Neural progenitor cell (in vitro differentiated cells): ENCODE data around the gene PLTP. TPM values are rescaled to one million over a fixed set of nuclear protein-coding genes. Genes with fewer than 3 reads are reported as not detected.

Experiments
- DNase-seq: peaks from one replicate; pipeline ENCODE4 v3.0.0-alpha.2; 2016; ENCODE audit warnings: low spot score
- H2AFZ ChIP-seq: fragments of 200-600 bp; sonication (generic); replicated peaks from 2 replicates; pipeline ENCODE4 v1.6.1; 2016; ENCODE audit warnings: antibody characterized with exemption
- H3F3A ChIP-seq: fragments of 200-600 bp; sonication (generic); 2 replicates; pipeline ENCODE4 v1.6.1; 2016; ENCODE audit warnings: antibody characterized with exemption, low read depth
- H3K27ac ChIP-seq: fragments of 200-600 bp; sonication (generic); 2 replicates; pipeline ENCODE4 v1.5.1; 2016; ENCODE audit warnings: mild to moderate bottlenecking
- H3K27me3 ChIP-seq: fragments of 200-600 bp; sonication (generic); 2 replicates; pipeline ENCODE4 v1.6.1; 2016; ENCODE audit warnings: mild to moderate bottlenecking, moderate library complexity
- H3K36me3 ChIP-seq: fragments of 200-600 bp; sonication (generic); 2 replicates; pipeline ENCODE4 v1.5.1; 2016
- H3K4me1 ChIP-seq: fragments of 200-600 bp; sonication (generic); 2 replicates; pipeline ENCODE4 v1.6.1; 2016; ENCODE audit warnings: mixed run types
- H3K4me2 ChIP-seq: fragments of 200-600 bp; sonication (generic); 2 replicates; pipeline ENCODE4 v1.6.1; 2016
- H3K4me3 ChIP-seq: fragments of 200-600 bp; sonication (generic); 2 replicates; pipeline ENCODE4 v1.5.1; 2016
- H3K79me2 ChIP-seq: fragments of 200-600 bp; sonication (generic); 2 replicates; pipeline ENCODE4 v1.6.1; 2016; ENCODE audit warnings: low read depth
- H3K9ac ChIP-seq: fragments of 200-600 bp; sonication (generic); 2 replicates; pipeline ENCODE4 v1.6.1; 2016
- H3K9me3 ChIP-seq: fragments of 200-600 bp; sonication (generic); 2 replicates; pipeline ENCODE4 v1.5.1; 2016; ENCODE audit warnings: low read depth
- H4K20me1 ChIP-seq: fragments of 200-600 bp; sonication (generic); 2 replicates; pipeline ENCODE4 v1.6.1; 2016; ENCODE audit warnings: low read depth
- H3K27ac Mint-ChIP-seq: 3 replicates; pipeline ENCODE4 v1.8.0; 2021; ENCODE audit warnings: mixed read lengths
- H3K27me3 Mint-ChIP-seq: 2 replicates; pipeline ENCODE4 v1.8.0; 2022; ENCODE audit warnings: low read depth, mild to moderate bottlenecking, inconsistent platforms, moderate library complexity, mixed read lengths; ENCODE audit not compliant: insufficient read depth
- H3K36me3 Mint-ChIP-seq: 3 replicates; pipeline ENCODE4 v1.8.0; 2021; ENCODE audit warnings: mixed read lengths
- H3K4me1 Mint-ChIP-seq: 3 replicates; pipeline ENCODE4 v1.8.0; 2021; ENCODE audit warnings: mixed read lengths
- H3K4me3 Mint-ChIP-seq: 3 replicates; pipeline ENCODE4 v1.8.0; 2021; ENCODE audit warnings: mild to moderate bottlenecking, moderate library complexity, mixed read lengths
- H3K9me3 Mint-ChIP-seq: 3 replicates; pipeline ENCODE4 v1.8.0; 2020; ENCODE audit warnings: mixed read lengths
- CTCF ChIP-seq: fragments of 200-600 bp; sonication (generic); IDR thresholded peaks from 2 replicates; pipeline ENCODE4 v1.5.1; 2017; ENCODE audit warnings: antibody characterized with exemption, mild to moderate bottlenecking
- EZH2 ChIP-seq: fragments of 200-600 bp; sonication (generic); IDR thresholded peaks from 2 replicates; pipeline ENCODE4 v1.6.1; 2017; ENCODE audit warnings: antibody characterized with exemption, mild to moderate bottlenecking, moderate library complexity
- EZH2phosphoT487 ChIP-seq: fragments of 200-600 bp; sonication (generic); IDR thresholded peaks from 2 replicates; pipeline ENCODE4 v1.6.1; 2017; ENCODE audit warnings: antibody characterized with exemption
- total RNA-seq: library from RNA; depleted of rRNA; stranded (reverse); fragments of >200 nt; gene quantifications from 2 replicates; pipeline ENCODE4 v1.2.3, GENCODE V29; 2015; ENCODE audit warnings: low replicate concordance

PLTP gene
- total RNA-seq, 1 donor from 2014 or later, result 22.3 TPM

- no peaks in the 10 kb centered on the region for H4K20me1 ChIP-seq
- no peak overlapping the region for H2AFZ ChIP-seq
- H3F3A ChIP-seq, result no peaks in the 10 kb centered on the region
- H3K27me3 ChIP-seq, result no peaks in the 10 kb centered on the region
- TF ChIP-seq EZH2phosphoT487 (no peak), EZH2 (no peak), CTCF (no peak)
- peaks cover 3% of the 10 kb centered on the region for H3K27me3 Mint-ChIP-seq
- no peak overlapping the region for H3K27ac ChIP-seq
- H3K4me3 Mint-ChIP-seq, result no peak overlapping the region
- H3K9me3 Mint-ChIP-seq, result no peaks in the 10 kb centered on the region
- peak overlapping the region; percentile 42 for H3K27ac Mint-ChIP-seq
- no peak overlapping the region for H3K9ac ChIP-seq
- H3K79me2 ChIP-seq, result no peaks in the 10 kb centered on the region
- no peak overlapping the region for H3K4me2 ChIP-seq
- no peak for DNase-seq
- no peaks in the 10 kb centered on the region for H3K36me3 Mint-ChIP-seq
- no peaks in the 10 kb centered on the region for H3K36me3 ChIP-seq
- H3K4me3 ChIP-seq, result no peak overlapping the region
- peaks cover 28% of the 10 kb centered on the region for H3K4me1 Mint-ChIP-seq
- H3K4me1 ChIP-seq, result peaks cover 3% of the 10 kb centered on the region
- H3K9me3 ChIP-seq, result no peaks in the 10 kb centered on the region
Observed at GRCh38 chr20:45919542-45920399, 7.8 kb upstream of the PLTP start.

GRCh38 chr20:45918779-45919537, 7.0 kb upstream of the PLTP start:
- Histone ChIP-seq H3K4me2 (no peak overlapping the region), H4K20me1 (no peaks in the 10 kb centered on the region), H3K79me2 (no peaks in the 10 kb centered on the region), H3K27me3 (no peaks in the 10 kb centered on the region), H2AFZ (no peak overlapping the region), H3K9me3 (no peaks in the 10 kb centered on the region), H3F3A (no peaks in the 10 kb centered on the region), H3K9ac (no peak overlapping the region), H3K4me1 (peaks cover 3% of the 10 kb centered on the region), H3K36me3 (no peaks in the 10 kb centered on the region), H3K27ac (no peak overlapping the region), H3K4me3 (no peak overlapping the region)
- TF ChIP-seq CTCF (no peak), EZH2phosphoT487 (no peak), EZH2 (no peak)
- no peaks in the 10 kb centered on the region for H3K9me3 Mint-ChIP-seq
- no peaks in the 10 kb centered on the region for H3K36me3 Mint-ChIP-seq
- no peak for DNase-seq
- H3K4me1 Mint-ChIP-seq, result peaks cover 29% of the 10 kb centered on the region
- peak overlapping the region; percentile 37 for H3K27ac Mint-ChIP-seq
- H3K27me3 Mint-ChIP-seq, result peaks cover 1% of the 10 kb centered on the region
- H3K4me3 Mint-ChIP-seq, result peak overlapping the region; percentile 58

DNA sequence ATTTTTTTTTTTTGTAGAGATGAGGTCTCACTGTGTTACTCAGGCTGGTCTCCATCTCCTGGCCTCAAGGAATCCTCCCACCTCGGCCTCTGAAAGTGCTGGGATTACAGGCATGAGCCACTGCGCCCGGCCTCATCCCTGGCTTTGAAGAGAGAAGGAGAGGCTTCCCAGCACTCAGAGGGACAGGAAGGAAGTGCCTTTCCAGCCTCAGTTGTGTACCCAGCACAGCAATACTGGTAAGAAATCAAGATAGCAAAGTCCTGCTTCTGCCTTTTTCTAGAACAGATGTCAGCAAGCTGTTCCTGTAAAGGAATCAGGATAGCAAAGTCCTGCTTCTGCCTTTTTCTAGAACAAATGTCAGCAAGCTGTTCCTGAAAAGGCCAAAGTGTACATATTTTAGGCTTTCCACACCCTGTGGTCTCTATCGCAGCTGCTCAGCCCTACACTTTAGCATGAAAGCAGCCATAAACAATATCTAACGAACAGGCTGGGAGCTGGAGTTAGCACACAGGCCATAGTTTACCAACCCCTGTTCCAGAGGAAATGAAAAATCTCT, 6.3 kb upstream of the PLTP start:
- Histone ChIP-seq H3K4me2 (no peak overlapping the region), H3K79me2 (no peaks in the 10 kb centered on the region), H3K36me3 (no peaks in the 10 kb centered on the region), H3K4me3 (no peak overlapping the region), H3K27me3 (no peaks in the 10 kb centered on the region), H4K20me1 (no peaks in the 10 kb centered on the region), H3K27ac (no peak overlapping the region), H3F3A (no peaks in the 10 kb centered on the region), H2AFZ (no peak overlapping the region), H3K9me3 (no peaks in the 10 kb centered on the region), H3K9ac (no peak overlapping the region), H3K4me1 (peaks cover 3% of the 10 kb centered on the region)
- Mint-ChIP-seq H3K36me3 (no peaks in the 10 kb centered on the region), H3K4me1 (peaks cover 29% of the 10 kb centered on the region), H3K27ac (no peak overlapping the region), H3K4me3 (no peak overlapping the region), H3K9me3 (no peaks in the 10 kb centered on the region), H3K27me3 (no peaks in the 10 kb centered on the region)
- no peak for DNase-seq
- TF ChIP-seq CTCF (no peak), EZH2phosphoT487 (no peak), EZH2 (no peak)
